ENCODE data around the gene CDH9. TPM values are rescaled to one million over a fixed set of nuclear protein-coding genes. Genes with fewer than 3 reads are reported as not detected.

Gene CDH9
- total and polyA plus RNA-seq, 2 of the 13 experiments (the other 11 are each of a cell fraction or from before 2014, with no cell fraction given): 0.03 to 0.24 TPM

GRCh38 chr5:27010646-27011045 is 27.7 kb downstream of the CDH9 start:
- POLR2A ChIA-PET: no interaction called here
- Histone ChIP-seq H3K9ac (ENCODE audit: insufficient read depth, low read depth, low read length) (no peak overlapping the region), H3K27ac (ENCODE audit: extremely low read length, insufficient read depth, low read length) (no peak overlapping the region), H3K79me2 (ENCODE audit: insufficient read depth, low read length) (no peaks in the 10 kb centered on the region), H2AFZ (ENCODE audit: low read length) (no peak overlapping the region), H3K36me3 (replicated peaks in 1 of 2; ENCODE audit: control insufficient read depth in 1 of 2, insufficient read depth in 2 of 2, low read length in 2 of 2) (no peaks in the 10 kb centered on the region), H4K20me1 (ENCODE audit: insufficient read depth, low read length) (no peaks in the 10 kb centered on the region), H3K4me2 (ENCODE audit: low read depth, low read length) (no peak overlapping the region), H3K4me3 (replicated peaks in 1 of 3; ENCODE audit: insufficient read depth in 1 of 3, low read depth in 2 of 3, low read length in 3 of 3) (no peak overlapping the region), H3K27me3 (ENCODE audit: control insufficient read depth in 1 of 2, insufficient read depth in 2 of 2, low read length in 2 of 2) (no peaks in the 10 kb centered on the region), H3K9me3 (ENCODE audit: low read length) (no peaks in the 10 kb centered on the region), H3K4me1 (ENCODE audit: insufficient read depth, low read length) (no peaks in the 10 kb centered on the region)
- no peak for ATAC-seq
- no peak for DNase-seq (ENCODE audit: low spot score)
- intact Hi-C loops (cut with micrococcal nuclease; ENCODE audit: unreplicated experiment): no loop called here
- FAIRE-seq: no peak
- no peak for TF ChIP-seq ZNF589 (CRISPR knock-in tag; conservative IDR thresholded peaks at IDR 0.05)
- CTCF ChIA-PET (ENCODE audit: low intra/inter-chr PET ratio, low total read pairs): no interaction called here
- BruUV-seq (replicated peaks): no TSS peak
- WGBS (ENCODE audit: low lambda C conversion rate): 0% methylated on average over 1 of the region's 1 CpG
- in situ Hi-C loops (cut with HindIII; ENCODE audit: extremely low pct_ligation_motif_present, low pct_unique_long_range_greater_than_20kb): loop anchor here (25.0 kb wide), 1 partner anchor 1002 kb away; no protein-coding TSS in a partner anchor

- ATAC-seq (no peak), DNase-seq (ENCODE audit: low spot score) (no peak), FAIRE-seq (no peak)
- no peak overlapping the region for H3K9ac ChIP-seq (ENCODE audit: insufficient read depth, low read depth, low read length)
- no peaks in the 10 kb centered on the region for H4K20me1 ChIP-seq (ENCODE audit: insufficient read depth, low read length)
- H2AFZ ChIP-seq (ENCODE audit: low read length): no peak overlapping the region
- H3K27me3 ChIP-seq (ENCODE audit: control insufficient read depth in 1 of 2, insufficient read depth in 2 of 2, low read length in 2 of 2): no peaks in the 10 kb centered on the region
- ChIA-PET CTCF (ENCODE audit: low intra/inter-chr PET ratio, low total read pairs) (no interaction called here), POLR2A (no interaction called here)
- H3K4me2 ChIP-seq (ENCODE audit: low read depth, low read length): no peak overlapping the region
- TF ChIP-seq RBM22 (optimal IDR thresholded peaks at IDR 0.05; ENCODE audit: low read length) (no peak), ZNF232 (CRISPR knock-in tag; IDR thresholded peaks at IDR 0.05; ENCODE audit: borderline replicate concordance) (no peak), ZC3H4 (CRISPR knock-in tag; IDR thresholded peaks at IDR 0.05; ENCODE audit: borderline replicate concordance) (no peak), ZNF691 (CRISPR knock-in tag; IDR thresholded peaks at IDR 0.05; ENCODE audit: borderline replicate concordance, low read depth) (no peak), ZNF335 (CRISPR knock-in tag; IDR thresholded peaks at IDR 0.05) (no peak), TBP (CRISPR knock-in tag; IDR thresholded peaks at IDR 0.05) (no peak), HNF4G (IDR thresholded peaks at IDR 0.05; ENCODE audit: borderline replicate concordance, low read depth, low read length) (no peak), HNF4G (CRISPR knock-in tag; IDR thresholded peaks at IDR 0.05; ENCODE audit: borderline replicate concordance, low read depth) (no peak), ZNF790 (CRISPR knock-in tag; IDR thresholded peaks at IDR 0.05; ENCODE audit: borderline replicate concordance) (no peak), SCMH1 (CRISPR knock-in tag; IDR thresholded peaks at IDR 0.05; ENCODE audit: borderline replicate concordance) (no peak), CAMTA2 (CRISPR knock-in tag; IDR thresholded peaks at IDR 0.05; ENCODE audit: borderline replicate concordance) (no peak)
- intact Hi-C loops (cut with micrococcal nuclease; ENCODE audit: unreplicated experiment): no loop called here
- in situ Hi-C loops (cut with HindIII; ENCODE audit: extremely low pct_ligation_motif_present, low pct_unique_long_range_greater_than_20kb): loop anchor here (25.0 kb wide), 1 partner anchor 1003 kb away; no protein-coding TSS in a partner anchor
- no peaks in the 10 kb centered on the region for H3K36me3 ChIP-seq (replicated peaks in 1 of 2; ENCODE audit: control insufficient read depth in 1 of 2, insufficient read depth in 2 of 2, low read length in 2 of 2)
- H3K79me2 ChIP-seq (ENCODE audit: insufficient read depth, low read length): no peaks in the 10 kb centered on the region
- no peak overlapping the region for H3K4me3 ChIP-seq (replicated peaks in 1 of 3; ENCODE audit: insufficient read depth in 1 of 3, low read depth in 2 of 3, low read length in 3 of 3)
- H3K9me3 ChIP-seq (ENCODE audit: low read length): no peaks in the 10 kb centered on the region
- WGBS (ENCODE audit: low lambda C conversion rate): 0% methylated on average over 1 of the region's 1 CpG
- BruUV-seq (replicated peaks): no TSS peak
- no peaks in the 10 kb centered on the region for H3K4me1 ChIP-seq (ENCODE audit: insufficient read depth, low read length)
- no peak overlapping the region for H3K27ac ChIP-seq (ENCODE audit: extremely low read length, insufficient read depth, low read length)
Observed at GRCh38 chr5:27009540-27009915, 28.9 kb downstream of the CDH9 start.

All from HepG2 (cell line).